ENCODE measurements around the gene DUSP18. TPM values are rescaled to one million over a fixed set of nuclear protein-coding genes. Genes with fewer than 3 reads are reported as not detected.
"Not testable (repeated sequence)": the region's sequence is repeated elsewhere in the genome, so short reads cannot be mapped to it uniquely, and the experiment has no call there.

The DUSP18 gene
- 1 to 10 TPM; 9.6 to 9.7 TPM for total RNA-seq

DNA sequence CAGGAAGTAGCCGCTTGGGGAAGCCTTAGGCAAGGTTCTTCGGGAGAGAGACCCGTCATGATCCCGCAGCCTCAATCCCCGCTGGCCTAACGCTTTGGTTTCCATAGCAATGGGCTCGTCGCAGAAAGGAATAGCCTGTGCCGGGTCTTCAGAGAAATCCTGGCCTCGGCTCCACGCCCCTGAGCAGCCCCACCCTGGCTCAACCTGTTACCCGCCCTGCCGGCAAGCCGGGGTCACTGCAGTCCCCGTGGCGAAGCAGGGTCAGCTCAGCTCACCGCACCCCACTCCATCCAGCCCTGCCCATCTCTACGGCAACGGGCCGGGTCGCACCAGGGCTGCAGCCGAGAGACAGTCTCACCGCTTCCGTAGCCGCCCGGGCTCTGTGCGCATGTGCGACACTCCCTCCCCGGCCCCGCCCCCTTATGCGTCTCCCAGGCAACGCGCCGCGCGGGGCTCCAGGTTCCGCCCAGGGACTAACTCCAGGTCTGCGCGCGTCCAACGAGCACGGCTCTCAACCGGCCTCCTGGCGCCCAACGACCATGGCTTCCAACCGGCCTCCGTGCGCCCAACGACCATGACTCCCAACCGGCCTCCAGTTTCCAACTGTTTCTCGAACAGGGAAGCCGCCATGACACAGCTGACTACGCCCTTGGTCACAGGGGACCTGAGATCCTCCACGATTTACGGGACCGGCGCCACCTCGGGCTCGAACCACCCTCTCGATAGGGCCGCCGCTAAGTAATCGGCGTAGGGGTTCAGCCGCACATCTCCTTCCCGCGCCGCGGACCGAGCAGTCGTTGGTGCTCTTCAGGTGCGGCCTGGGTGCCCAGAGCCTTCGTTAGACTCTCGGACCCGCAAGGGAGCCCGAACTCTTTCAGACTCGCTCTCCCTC lies at the start of gene DUSP18:
DUSP18 (minus strand) TSS at position 382 of the 892 bp plus-strand sequence. CDS start 3,872 bp downstream, outside the sequence.
- no peaks in the 10 kb centered on the region for H3K9me3 Mint-ChIP-seq
- H3K4me1 Mint-ChIP-seq, result peaks cover 13% of the 10 kb centered on the region
- peak within 1 kb of the TSS; percentile 92 for H3K4me3 Mint-ChIP-seq
- peaks cover 18% of the 10 kb centered on the region for H3K36me3 Mint-ChIP-seq (ENCODE audit: low read depth)
- H3K27ac Mint-ChIP-seq, result peak within 1 kb of the TSS; percentile 88
- H3K27me3 Mint-ChIP-seq, result no peaks in the 10 kb centered on the region
- ATAC-seq (replicated peaks), result peak; percentile 96

DNA sequence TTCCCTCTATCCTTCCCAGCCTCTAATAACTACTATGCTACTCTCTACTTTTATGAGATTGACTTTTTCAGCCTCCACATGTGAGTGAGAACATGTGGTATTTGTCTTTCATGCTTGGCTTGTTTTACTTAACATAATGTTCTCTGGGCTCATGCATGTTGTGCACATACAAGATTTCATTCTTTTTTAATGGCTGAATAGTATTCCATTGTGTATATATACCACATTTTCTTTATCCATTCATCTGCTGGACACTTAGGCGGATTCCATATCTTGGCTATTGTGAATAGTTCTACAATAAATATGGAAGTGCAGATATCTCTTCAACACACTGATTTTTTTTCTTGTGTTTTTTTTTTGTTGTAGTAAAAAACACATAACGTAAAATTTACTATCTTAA lies 46.4 kb upstream of the DUSP18 start:
- Mint-ChIP-seq H3K9me3 (no peaks in the 10 kb centered on the region), H3K36me3 (ENCODE audit: low read depth) (no peaks in the 10 kb centered on the region), H3K4me3 (no peak overlapping the region), H3K4me1 (no peaks in the 10 kb centered on the region), H3K27ac (no peak overlapping the region), H3K27me3 (no peaks in the 10 kb centered on the region)
- ATAC-seq (replicated peaks), result no peak

DNA sequence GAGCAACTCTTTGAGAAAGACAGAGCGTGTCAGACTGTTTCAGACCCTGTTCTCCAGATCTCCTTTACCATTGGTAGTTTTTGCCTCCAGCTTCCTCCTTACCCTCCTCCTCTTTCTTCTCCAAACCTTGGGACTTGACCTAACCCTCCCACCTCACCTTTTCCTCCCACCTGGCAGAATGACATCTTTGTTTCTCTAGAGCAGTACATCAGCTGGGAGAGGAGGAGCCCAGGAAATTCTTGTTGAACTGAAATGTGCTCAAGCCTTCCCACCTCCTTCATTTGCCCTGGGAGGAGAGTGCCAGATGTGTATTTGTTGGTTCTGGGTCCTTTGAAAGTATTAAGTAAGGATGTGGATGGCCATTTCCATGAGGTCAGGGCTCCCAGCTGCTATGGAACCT lies 44.4 kb upstream of the DUSP18 start:
- Mint-ChIP-seq H3K36me3 (ENCODE audit: low read depth) (no peaks in the 10 kb centered on the region), H3K27me3 (no peaks in the 10 kb centered on the region), H3K27ac (peak overlapping the region; percentile 19), H3K4me1 (no peaks in the 10 kb centered on the region), H3K9me3 (no peaks in the 10 kb centered on the region), H3K4me3 (no peak overlapping the region)
- ATAC-seq (replicated peaks), result no peak

DNA sequence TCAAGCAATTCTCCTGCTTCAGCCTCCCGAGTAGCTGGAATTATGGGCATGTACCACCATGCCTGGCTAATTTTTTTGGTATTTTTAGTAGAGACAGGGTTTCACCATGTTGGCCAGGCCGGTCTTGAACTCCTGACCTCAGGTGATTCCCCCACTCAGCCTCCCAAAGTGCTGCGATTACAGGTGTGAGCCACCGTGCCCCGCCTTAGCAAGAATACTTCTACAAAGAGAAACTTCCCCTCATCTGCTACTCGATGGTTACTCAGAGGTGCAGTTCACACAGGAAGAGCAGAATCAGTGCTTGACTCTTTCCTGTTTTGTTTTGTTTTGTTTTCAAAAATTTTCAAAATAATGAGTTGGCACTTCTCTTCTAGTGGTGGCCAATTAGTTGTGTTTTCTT lies 42.3 kb upstream of the DUSP18 start:
- not testable (repeated sequence) for H3K27me3 Mint-ChIP-seq; H3K36me3 Mint-ChIP-seq (ENCODE audit: low read depth); H3K27ac Mint-ChIP-seq; H3K9me3 Mint-ChIP-seq; H3K4me3 Mint-ChIP-seq
- peaks cover 15% of the 10 kb centered on the region for H3K4me1 Mint-ChIP-seq
- ATAC-seq (replicated peaks), result peak; percentile 42

DNA sequence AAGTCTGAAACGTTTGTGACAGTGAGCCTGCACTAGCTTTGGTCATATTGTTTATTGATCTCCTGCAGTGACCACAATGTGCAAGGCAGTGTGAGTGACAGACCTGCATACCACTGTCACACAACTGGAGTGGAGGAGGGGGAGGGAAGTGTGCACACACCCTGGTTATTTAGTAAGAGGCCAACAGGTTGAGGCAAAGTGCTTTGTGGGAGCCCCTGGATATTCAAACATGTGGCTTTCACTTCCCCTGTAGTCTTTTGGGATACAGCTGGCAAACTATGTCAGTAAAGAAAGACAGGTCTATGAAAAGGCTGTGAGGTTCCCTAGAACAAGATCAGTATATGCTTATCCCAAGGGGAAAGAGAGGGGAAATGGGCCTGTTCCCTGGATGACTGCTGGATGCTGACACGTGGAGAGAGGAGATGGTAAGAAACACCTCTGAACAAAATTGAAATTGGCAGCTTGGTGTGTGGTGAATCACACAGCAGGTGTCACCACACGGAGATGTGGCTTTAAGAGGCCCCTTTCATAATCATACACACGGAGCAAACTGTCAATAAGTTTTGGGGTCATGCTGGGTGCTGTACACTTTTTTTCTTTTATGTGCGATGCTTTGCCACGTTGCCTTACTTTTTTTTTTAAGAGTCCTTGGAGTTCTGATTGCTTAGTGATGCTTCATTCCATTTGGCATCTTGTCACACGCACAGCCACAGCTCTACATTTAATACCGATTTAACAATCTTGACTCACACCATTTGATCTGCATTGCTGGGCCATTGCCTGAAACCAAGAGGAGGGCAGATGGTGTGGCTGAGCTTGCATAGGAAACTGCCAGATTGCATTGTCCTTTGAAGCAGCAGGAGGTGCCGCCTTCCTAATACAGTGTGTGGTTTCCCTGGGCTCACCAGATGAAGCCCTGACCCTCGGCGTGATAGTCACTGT lies 38.3 kb upstream of the DUSP18 start:
- H3K4me3 Mint-ChIP-seq, result peak overlapping the region; percentile 52

DNA sequence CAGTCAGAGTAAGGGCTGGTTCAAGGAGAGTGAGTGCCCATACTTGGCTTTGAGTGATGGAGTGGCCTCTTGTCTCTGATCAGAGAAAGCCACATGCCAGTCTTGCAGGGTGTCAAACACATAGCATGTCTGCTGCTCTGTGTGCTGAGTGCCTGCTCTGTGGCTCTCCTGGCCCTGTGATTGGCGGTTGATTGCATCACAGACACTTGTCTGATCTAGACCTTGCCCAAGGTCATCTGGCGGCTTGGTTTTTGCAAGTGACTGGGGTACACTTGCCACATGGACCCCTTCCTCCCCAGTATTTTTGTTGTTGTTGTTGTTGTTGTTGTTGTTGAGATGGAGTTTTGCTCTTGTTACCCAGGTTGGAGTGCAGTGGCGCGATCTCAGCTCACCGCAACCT lies 37.3 kb upstream of the DUSP18 start:
- ATAC-seq (replicated peaks), result no peak
- no peaks in the 10 kb centered on the region for H3K9me3 Mint-ChIP-seq
- peaks cover 3% of the 10 kb centered on the region for H3K27me3 Mint-ChIP-seq
- H3K36me3 Mint-ChIP-seq (ENCODE audit: low read depth), result no peaks in the 10 kb centered on the region
- no peak overlapping the region for H3K27ac Mint-ChIP-seq
- H3K4me1 Mint-ChIP-seq, result peaks cover 15% of the 10 kb centered on the region
- no peak overlapping the region for H3K4me3 Mint-ChIP-seq

More for the DNA sequence above, 38.3 kb upstream of the DUSP18 start:
- H3K27ac Mint-ChIP-seq, result peak overlapping the region; percentile 86
- ATAC-seq (replicated peaks), result peak; percentile 91
- H3K27me3 Mint-ChIP-seq, result peaks cover 3% of the 10 kb centered on the region
- no peaks in the 10 kb centered on the region for H3K36me3 Mint-ChIP-seq (ENCODE audit: low read depth)
- peaks cover 15% of the 10 kb centered on the region for H3K4me1 Mint-ChIP-seq
- no peaks in the 10 kb centered on the region for H3K9me3 Mint-ChIP-seq

DNA sequence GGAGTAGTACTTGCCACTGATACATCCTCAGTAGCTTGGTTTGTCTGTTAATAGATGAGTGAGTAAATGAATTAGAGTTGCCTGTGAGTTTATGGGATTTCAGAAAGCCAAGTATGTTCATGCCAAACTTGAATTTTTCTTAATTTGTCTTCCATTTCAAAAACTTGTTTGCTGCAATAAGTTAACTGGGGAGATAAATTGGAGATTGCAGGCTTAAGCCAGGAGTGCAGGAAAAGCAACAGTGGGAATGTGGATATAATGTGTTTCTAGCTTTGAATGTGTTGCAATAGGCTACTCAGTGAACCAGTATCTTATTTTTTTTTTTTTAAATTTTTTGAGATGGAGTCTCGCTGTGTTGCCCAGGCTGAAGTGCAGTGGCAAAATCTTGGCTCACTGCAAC lies 35.2 kb upstream of the DUSP18 start:
- Mint-ChIP-seq H3K9me3 (no peaks in the 10 kb centered on the region), H3K27me3 (peaks cover 3% of the 10 kb centered on the region), H3K36me3 (ENCODE audit: low read depth) (no peaks in the 10 kb centered on the region), H3K27ac (no peak overlapping the region), H3K4me3 (no peak overlapping the region), H3K4me1 (peaks cover 15% of the 10 kb centered on the region)
- ATAC-seq (replicated peaks), result no peak

DNA sequence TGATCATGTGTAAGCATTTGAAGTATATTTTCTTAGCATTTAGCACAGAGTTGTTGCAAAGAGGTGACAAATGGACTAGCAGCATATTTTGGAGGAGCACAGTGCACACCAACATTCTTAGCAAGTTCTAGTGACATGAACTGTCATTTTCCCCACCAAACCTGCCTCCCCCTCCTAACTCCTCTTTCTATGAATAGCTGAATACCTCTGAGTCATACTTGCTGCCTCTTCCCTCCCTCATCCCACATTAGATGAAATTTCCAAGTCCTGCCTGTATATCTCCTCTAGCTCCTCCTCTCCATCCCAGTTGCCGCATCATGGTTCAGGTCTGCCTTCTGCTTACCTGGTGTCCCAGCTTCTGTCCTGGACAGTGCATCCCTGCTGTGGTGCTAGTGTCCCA lies 34.2 kb upstream of the DUSP18 start:
- Mint-ChIP-seq H3K4me1 (peaks cover 15% of the 10 kb centered on the region), H3K9me3 (no peaks in the 10 kb centered on the region), H3K36me3 (ENCODE audit: low read depth) (no peaks in the 10 kb centered on the region), H3K27ac (no peak overlapping the region), H3K27me3 (peaks cover 3% of the 10 kb centered on the region), H3K4me3 (no peak overlapping the region)
- no peak for ATAC-seq (replicated peaks)

DNA sequence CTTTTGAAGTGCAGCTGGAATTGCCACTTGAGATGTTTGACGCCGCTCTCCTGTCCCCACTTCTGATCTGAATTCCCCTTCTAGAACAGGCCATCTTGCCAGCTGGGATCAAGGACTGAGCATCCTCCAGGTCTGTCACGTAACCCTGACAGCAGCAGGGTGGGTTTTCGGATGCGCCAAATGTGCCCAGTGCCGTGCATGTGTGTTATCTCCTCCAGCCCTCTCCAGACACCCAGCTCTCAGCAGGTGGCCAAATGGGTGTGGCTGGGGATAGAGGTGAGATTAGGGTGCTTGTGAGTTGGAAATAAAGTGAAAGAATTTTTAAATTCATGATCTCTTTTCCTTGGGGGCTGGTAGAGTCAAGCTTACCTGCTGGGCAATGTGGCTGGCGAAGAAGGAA lies 30.3 kb upstream of the DUSP18 start:
- Mint-ChIP-seq H3K4me1 (no peaks in the 10 kb centered on the region), H3K27ac (no peak overlapping the region), H3K9me3 (no peaks in the 10 kb centered on the region), H3K4me3 (no peak overlapping the region), H3K36me3 (ENCODE audit: low read depth) (no peaks in the 10 kb centered on the region), H3K27me3 (peaks cover 9% of the 10 kb centered on the region)
- no peak for ATAC-seq (replicated peaks)

DNA sequence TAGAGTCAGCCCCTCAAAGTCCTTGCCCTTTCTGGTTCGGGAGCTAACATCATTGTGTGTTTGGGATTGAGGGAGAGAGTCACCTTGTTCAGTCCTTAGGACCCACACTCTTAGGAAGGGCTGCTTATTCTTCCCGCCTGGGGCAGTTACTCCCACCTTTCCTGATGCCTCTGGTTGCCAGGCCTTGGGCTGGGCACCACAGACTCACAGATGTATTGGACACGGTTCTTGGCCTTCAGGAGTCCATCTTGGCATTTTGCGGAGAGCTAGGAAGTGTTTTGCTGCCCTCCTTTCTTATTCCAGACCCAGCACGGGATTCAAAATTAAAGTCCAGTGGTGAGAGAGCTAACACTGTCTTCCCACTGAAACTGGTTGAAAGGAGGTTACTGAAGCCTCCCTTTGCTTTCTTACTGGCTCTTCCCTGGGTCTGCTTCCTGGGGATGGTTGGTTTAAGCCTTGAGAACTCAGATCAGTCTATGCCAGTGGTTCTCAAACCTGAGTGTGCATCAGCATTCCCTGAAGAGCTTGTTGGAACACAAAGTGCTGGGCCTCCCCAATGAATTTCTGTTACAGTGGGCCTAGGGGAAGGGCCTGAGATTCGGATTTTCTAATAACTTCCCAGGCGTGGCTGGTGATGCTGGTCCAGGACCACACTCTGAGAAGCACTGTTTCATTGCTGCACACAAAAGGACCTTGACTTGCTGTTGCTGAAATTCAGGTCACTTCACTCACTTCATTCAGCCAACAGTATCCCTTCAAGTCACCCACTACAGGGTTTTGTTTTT lies 28.4 kb upstream of the DUSP18 start:
- ATAC-seq (replicated peaks), result no peak
- peaks cover 9% of the 10 kb centered on the region for H3K27me3 Mint-ChIP-seq
- H3K9me3 Mint-ChIP-seq, result no peaks in the 10 kb centered on the region
- H3K4me1 Mint-ChIP-seq, result no peaks in the 10 kb centered on the region
- H3K4me3 Mint-ChIP-seq, result peak overlapping the region; percentile 69
- no peaks in the 10 kb centered on the region for H3K36me3 Mint-ChIP-seq (ENCODE audit: low read depth)
- peak overlapping the region; percentile 50 for H3K27ac Mint-ChIP-seq

DNA sequence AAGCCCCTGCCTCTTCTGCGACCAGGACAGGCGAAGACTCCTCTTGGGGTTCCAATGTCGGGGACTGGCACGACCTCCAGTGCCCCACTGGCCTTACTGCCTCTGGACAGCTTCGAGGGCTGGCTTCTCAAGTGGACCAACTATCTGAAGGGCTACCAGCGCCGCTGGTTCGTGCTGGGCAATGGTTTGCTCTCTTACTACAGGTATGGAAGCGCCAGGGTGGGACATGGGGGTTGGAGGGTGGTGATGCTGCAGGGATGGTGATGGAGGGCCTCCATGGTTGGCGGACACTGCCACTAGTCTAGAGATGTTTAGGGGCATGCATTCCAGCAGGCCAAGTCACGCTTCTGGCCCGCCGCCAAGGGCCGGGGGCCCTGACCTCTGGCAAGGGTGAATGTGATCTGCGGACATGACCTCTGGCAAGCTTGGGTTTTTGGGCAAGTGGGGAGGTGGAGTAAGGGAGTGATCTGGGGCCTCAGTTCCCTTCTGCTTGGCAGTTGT lies 27.7 kb upstream of the DUSP18 start:
- Mint-ChIP-seq H3K27ac (peak overlapping the region; percentile 50), H3K9me3 (no peaks in the 10 kb centered on the region), H3K4me3 (peak overlapping the region; percentile 69), H3K4me1 (no peaks in the 10 kb centered on the region), H3K27me3 (peaks cover 9% of the 10 kb centered on the region), H3K36me3 (ENCODE audit: low read depth) (no peaks in the 10 kb centered on the region)
- no peak for ATAC-seq (replicated peaks)

DNA sequence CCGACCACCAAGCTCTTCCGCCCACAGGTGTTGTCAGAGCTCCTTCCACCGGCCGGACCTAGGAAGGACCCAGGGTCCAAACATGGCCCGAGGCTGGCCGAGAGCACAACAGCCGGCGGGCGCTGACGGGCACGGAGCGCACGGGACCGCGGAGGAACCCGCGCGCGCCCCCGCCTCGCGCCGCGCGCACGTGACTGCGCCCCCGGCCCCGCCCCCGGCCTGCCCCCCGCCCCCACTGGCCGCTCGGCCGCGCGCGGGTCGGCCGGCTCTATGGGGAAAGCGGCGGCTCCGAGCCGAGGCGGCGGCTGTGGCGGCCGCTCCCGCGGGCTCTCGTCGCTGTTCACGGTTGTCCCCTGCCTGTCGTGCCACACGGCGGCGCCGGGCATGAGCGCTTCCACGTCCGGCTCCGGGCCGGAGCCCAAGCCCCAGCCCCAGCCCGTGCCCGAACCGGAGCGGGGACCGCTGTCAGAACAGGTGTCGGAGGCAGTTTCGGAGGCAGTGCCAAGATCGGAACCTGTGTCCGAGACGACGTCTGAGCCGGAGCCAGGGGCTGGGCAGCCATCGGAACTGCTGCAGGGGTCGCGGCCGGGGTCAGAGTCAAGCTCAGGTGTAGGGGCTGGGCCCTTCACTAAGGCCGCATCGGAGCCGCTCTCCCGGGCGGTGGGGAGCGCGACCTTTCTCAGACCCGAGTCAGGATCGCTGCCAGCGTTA lies 27.1 kb upstream of the DUSP18 start, which contains the start of gene OSBP2:
OSBP2 (plus strand) TSS at position 235 of the 711 bp plus-strand sequence; CDS start at position 271, 36 bp downstream.
- ATAC-seq (replicated peaks), result peak; percentile 65
- peak within 1 kb of the TSS; percentile 77 for H3K4me3 Mint-ChIP-seq
- H3K36me3 Mint-ChIP-seq (ENCODE audit: low read depth), result no peaks in the 10 kb centered on the region
- peaks cover 9% of the 10 kb centered on the region for H3K27me3 Mint-ChIP-seq
- peak within 1 kb of the TSS; percentile 73 for H3K27ac Mint-ChIP-seq
- no peaks in the 10 kb centered on the region for H3K4me1 Mint-ChIP-seq
- H3K9me3 Mint-ChIP-seq, result no peaks in the 10 kb centered on the region

DNA sequence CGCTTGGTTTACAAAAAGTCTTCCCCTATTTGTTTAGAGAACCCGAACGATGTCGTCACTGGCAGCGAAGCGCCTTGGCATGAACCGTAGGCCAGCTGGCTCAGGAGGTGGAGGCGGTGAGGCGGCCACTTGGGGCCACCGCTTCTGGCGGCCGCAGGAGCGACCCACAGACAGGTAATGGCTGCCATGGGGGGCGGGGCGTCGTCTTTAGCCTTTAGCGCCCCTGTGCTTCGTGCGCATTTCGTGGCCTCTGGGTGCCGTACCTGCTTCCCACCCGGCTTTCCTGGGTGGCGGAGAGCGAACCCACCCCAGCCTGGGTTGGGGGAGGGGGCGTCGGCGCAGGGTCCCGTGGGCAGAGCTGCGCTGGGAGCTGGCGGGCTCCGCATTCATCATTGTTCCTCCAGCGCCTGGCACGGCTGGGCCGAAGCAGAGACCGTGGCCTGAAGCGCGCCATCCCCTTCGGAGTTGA lies 26.5 kb upstream of the DUSP18 start:
- H3K4me3 Mint-ChIP-seq, result peak overlapping the region; percentile 77
- no peaks in the 10 kb centered on the region for H3K9me3 Mint-ChIP-seq
- peak; percentile 85 for ATAC-seq (replicated peaks)
- peaks cover 9% of the 10 kb centered on the region for H3K27me3 Mint-ChIP-seq
- no peaks in the 10 kb centered on the region for H3K4me1 Mint-ChIP-seq
- peak overlapping the region; percentile 73 for H3K27ac Mint-ChIP-seq
- no peaks in the 10 kb centered on the region for H3K36me3 Mint-ChIP-seq (ENCODE audit: low read depth)

Data from activated T-helper 17 cell treated with anti-CD3 and anti-CD28 coated beads, Interleukin-2, amount 50 U/mL, for 72 hours (primary cell).